NCI-H226 (cell line): ENCODE measurements around the gene RHOT2.
"Not testable (repeated sequence)": the region's sequence is repeated elsewhere in the genome, so short reads cannot be mapped to it uniquely, and the experiment has no call there.

Experiments used
- DNase-seq: peaks from one replicate; pipeline ENCODE4 v3.0.0-alpha.2; 2015

The RHOT2 gene

DNA sequence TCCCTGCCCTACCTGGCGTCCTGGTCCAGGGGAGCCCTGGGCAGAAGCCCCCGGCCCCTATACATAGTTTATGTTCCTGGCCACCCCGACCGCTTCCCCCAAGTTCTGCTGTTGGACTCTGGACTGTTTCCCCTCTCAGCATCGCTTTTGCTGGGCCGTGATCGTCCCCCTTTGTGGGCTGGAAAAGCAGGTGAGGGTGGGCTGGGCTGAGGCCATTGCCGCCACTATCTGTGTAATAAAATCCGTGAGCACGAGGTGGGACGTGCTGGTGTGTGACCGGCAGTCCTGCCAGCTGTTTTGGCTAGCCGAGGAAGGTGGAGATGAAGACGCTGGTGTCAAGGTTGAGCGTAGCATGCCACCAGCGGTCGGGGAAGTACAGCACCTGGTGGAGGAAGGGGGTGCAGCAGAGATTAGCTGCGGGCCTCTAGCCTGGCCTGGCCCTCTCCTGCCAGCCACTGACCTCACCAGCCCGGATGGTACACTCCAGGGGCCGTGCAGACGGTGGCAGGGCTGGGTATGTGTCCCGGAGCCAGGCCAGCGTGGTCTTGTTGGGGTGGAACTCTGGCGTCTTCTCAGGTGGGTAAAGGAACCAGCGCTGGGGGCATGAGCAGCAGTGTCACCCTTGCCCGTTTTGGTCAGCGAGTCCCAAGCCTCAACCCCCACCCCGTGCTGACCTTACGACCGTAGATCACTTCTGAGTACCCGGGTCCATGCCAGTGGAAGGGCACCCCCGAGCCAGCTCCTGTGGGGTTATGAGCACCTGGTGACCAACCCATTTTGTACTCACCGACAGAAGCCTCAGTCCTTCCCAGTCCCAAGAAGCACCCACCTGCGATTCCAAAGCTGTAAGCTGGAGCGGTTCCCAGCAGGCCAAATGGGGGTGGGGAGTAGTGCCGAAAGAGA, 14.8 kb downstream of the RHOT2 start:
- no peak for DNase-seq

DNA sequence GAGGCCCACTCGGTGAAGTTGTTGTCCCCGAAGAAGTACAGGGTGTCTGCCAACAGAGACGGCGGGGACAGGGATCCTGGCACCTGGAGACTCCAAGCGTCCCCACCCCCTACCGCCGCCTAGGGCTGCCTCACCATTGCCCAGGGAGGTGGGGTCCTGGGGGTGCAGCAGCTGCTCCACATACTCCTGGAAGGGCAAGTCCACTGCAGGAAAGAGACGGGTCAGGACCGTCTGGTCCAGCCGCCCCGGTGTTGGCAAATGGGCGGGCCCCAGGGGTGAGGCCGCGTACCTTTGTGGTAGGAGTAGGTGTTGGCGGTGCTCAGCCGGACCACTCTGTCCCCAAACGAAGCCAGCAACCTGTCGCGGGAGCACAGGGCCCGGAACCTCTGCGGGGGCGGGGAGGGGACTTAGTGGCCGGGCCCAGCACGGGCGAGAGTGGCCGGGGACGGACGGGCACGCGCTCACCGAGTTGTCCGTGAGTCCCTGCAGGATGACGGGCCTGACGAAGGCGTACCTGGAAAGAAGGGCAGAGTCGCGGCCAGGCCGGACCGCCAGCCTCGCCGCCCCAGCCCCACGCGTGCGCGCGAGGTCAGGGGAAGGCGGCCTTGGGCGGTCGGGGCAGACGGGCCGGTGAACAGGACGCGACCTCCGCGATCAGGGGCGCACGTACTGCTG, 15.6 kb downstream of the RHOT2 start:
- no peak for DNase-seq

DNA sequence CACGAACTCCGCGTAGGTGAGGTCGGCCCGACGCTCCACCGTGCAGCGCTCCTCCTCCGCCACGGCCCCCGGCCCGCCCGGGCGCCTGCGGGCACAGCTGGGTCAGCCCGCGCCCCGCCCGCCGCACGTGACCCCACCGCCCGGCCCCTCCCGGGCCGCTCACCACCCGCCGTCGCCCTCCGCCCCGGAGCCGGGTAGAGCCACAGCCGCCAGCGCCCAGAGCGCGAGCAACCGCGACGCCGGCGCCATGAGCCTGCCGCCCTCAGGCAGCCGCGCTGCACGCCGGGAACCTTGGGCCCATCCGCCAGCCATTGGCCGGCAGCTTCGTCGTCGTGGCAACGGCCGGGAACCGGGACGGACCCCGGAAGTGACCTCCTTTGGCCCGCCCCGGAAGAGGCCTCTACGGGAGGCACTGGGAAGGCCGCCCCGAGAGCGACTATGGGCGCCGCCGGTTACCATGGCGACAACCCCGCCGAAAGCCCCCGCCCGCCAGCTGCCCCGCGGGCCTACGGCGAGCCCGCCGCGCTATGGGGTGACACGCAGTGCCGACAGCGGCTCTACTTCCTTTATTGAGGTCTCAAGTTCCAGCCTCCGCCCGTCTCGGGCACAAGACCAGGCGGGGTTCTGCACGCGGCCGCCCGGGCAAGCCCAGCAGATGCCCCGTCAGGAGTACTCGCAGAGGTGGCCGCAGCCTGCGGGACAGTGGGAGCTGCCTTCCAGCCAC, 16.3 kb downstream of the RHOT2 start, which contains the start of gene JMJD8:
TSS of gene JMJD8 (minus strand) at position 264 of the 724 bp plus-strand sequence. CDS start at position 249, 15 bp downstream.
- peak; percentile 96 for DNase-seq

- DNase-seq = no peak
Measured at GRCh38 chr16:684961-685696, 17.2 kb downstream of the RHOT2 start.

DNA sequence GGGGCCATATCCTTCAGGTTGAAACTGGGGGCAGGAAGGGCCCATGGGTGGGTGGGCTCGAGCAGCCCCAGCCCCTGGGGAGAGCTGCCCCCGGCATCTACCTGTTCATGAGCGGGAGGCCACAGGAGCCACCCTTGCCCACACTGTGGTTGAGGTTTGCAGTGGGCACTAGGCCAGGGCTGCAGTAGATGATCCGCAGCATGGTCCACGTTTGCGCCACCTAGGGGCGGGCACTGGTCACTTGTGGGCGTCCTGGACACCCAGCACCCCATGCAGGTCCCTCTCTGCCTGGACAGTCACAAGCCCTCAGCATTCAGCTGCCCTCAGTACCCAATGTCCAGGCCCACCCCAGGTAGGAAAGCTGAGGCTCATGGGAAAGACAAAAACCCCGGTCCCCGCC, 18.0 kb downstream of the RHOT2 start:
- DNase-seq = no peak

DNA sequence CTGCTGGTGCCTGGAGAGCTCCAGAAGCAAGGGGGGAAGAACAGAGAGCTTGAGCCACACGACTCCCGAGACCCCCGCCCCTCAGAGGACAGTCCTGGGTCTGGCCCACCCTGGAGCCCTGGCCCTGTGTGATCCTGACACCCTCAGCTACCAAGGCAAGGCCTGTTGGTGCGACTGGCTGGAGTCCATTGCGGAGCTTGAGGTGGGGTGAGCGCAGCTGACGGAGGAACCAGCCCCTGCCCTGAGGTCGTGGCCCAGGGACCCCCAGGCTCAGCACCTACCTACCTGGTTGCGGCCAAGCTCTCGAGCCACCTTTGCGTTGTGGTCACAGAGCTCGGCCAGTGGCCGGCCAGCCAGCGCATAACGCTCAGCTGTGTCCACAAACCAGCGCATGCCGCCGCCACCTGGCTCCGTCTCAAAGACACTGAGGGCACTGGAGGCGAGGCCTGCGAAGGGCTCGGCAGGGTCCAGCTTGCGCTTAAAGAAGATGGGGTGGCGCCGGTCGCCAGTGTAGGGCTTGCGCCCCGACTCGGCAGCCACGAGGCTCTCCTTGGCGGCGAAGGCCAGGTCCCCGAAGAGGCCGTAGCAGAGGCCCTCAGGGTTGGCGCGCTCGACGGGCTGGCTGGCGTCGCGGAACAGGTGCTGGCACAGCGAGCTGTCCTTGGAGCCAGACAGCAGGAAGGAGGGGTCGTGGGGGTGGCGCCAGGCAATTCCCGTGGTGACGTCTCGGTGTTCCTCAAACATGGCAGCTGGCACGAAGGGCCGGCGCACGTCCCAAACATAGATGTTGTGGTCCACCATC, 18.7 kb downstream of the RHOT2 start:
- no peak for DNase-seq

DNA sequence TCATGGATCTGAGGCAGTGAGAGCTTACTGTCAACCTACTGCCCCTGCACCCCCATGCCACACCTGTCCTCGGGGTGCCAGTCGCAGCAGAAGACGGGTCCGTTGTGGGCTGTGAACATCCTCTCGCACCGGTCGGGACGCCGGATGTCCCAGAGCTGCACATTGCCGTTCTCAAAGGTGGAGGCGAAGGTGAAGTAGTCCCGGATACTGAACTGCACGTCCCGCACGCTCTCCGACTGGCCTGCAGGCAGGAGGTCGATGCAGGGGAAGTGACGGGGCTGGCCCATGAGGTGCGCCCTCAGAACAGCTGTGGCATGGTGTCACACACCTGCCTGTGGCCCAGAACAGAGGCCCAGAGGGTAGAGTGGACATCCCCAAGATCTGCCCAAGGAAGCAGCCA, 19.6 kb downstream of the RHOT2 start:
- DNase-seq = no peak

GRCh38 chr16:689175-689897, 21.4 kb downstream of the RHOT2 start:
- no peak for DNase-seq

- DNase-seq = not testable (repeated sequence)
Measured at GRCh38 chr16:691242-691641, 23.3 kb downstream of the RHOT2 start.

DNA sequence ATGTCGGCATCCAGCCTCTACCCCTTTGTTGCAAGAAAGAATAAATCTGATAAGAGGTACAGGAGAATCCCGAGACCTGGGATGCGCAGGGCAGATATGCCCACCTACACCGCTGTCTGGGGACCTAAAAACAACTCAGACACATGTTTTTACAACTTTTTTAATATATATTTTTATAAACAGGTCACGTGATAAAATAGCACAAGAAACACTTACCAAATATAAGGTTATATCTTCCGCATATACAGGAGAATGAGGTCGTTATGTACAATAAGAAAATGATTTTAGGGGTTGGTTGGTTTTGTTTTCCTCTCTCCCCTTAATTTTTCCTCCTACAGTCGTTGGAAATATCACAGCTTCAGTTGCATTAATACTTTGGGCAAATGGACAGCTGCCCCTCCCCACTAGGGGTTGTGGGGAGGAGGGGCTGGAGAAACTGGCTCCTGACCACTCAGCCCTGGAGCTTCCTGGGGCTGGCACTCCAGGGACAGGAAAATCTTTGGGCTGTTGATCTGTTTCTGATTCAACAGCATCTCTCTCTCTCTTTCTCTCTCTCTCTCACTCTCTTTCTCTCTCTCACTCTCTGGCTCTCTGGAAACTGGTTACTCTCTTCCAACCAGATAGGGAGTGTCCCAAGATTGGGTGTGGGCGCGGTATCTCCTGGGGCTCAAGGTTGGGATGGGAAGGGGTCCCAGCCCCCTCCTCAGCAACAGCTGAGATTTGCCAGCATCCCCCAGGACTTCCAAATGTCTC, 24.6 kb downstream of the RHOT2 start:
- DNase-seq = no peak

- no peak for DNase-seq
Measured at GRCh38 chr16:693364-693763, 25.4 kb downstream of the RHOT2 start.

- DNase-seq = no peak
Measured at GRCh38 chr16:693766-694165, 25.8 kb downstream of the RHOT2 start.

GRCh38 chr16:694187-694862, 26.4 kb downstream of the RHOT2 start:
- DNase-seq = no peak

DNA sequence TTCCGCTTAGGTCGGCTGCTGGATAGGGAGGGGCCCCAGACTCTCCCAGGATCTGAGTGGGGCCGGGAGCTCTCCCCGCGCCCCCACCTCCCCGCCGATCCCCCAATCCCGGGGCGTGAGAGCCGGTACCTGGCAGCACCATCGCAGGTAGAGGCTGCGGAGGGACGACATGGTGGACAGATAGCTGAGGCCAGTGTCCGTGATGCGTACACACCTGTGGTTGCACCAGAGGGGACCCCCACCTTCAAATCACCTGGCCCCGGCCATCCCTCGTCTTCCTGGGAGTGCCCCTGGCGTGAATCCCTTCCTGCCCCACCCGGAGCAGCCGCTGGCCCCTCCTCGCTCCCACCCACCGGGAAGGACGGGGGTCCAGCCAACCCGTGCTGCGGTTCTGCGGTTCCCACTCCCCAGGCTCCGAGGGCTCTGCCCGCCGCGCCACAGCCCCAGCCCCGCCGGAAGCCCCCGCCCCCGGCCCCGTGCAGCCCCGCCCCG, 27.0 kb downstream of the RHOT2 start:
- DNase-seq = no peak

DNA sequence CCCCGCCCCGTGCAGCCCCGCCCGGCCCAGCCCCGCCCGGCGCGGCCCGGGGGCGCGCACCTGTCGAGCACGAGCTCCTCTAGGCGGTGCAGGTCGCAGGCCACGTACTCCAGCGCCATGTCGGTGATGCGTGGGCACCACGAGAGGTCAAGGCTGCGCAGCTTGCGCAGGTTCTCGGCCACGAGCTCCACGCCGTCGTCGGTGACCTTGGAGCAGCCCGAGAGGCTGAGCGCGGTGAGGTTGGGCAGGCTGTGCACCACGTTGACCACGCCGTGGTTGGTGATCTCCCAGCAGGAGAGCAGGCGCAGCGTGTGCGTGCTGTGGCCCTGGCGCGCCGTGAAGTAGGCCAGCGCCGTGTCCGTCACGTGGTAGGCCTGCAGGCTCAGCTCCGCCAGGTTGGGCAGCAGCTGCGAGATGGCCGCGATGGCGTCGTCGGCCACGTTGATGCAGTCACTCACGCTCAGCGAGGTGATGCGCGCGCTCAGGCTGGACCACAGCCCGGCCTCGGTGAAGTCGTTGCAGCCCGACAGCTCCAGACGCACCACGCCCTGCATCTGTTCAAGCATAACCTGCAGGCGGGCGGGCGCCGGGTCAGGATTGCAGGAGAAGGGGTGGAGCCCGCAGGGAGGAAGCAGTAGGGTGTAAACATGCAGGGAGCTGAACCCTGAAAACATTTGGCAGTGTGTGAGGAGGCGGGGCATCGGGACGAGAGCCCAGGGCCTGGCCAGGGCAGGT, 27.6 kb downstream of the RHOT2 start:
- peak; percentile 81 for DNase-seq

DNA sequence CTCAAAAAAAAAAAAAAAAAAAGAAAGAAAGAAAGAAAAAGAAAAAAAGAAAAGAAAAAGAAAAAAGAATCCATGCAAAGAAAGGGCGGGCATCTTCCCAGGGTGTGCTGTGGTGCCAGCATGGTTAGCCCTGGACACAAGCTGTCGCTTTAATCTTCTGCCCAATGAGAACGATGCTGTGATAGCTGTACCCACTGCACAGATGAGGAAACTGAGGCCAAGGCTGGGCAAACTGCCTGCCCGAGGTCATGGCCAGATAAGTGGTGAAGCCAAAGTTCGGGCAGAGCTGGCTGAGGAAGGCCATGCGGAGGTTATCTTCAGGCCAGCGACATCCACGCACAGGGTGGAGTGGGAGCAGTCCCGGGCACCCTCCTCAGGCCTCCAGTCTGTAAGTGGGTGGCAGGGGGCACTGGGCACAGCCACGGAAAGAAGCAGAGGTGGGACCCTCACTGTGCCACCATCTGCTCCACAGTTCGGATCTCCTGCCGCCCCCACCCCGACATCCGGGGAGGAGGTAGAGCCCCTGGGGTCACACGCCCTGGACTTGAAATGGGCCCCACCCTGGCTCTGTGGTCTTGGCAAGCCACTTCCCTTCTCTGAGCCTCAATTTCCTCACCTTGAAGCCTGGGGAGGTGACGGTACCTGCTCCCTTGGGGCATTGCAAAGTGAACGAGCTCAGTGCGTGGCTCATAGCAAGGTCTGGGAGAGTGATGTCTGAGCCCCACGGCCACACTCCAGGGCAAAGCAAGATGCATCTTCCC, 31.2 kb downstream of the RHOT2 start:
- DNase-seq = no peak

DNA sequence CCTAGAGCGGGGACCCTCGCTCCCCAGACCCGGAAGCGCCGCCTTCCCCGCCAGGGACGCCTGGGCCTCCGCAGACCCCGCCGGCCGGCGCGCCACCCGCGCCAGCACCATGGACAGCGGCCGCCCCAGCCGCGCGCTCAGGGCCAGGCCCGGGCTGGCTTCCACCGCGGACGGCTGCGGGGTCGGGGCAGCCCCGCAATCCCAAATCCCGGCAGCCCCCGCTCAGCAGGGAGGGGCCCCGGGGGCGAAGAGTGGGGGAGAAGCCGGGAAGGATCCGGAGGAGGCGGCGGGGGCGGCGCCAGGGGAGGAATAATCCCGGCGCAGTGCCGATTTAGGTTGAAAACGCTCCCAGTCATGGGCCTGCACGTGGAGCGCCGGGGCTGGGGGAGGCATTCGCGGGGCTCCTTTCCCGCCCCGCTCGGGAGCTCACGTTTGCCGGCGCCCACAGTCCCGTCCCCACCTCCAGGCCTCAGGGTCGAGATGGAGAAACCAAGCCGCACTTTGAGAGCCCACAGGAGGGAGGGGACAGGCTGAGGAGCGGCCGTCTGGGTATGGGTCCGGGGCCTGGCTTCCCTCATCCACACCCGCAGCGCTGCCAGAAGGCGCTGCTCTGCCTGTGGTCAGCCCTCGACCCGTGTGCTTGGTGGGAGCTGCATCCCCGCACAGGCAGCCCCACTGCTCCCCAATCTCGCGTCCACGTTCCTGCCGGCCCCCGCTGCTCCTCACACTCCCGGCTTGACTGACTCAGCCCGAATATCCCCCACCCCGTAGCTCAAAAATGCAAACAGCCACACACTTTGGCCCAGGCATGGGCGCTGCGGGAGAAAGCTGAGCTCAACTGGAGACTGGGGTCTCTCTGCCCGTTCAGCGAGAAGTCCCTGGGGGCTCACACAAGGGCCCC, 33.0 kb downstream of the RHOT2 start:
- no peak for DNase-seq
